Measurements from ENCODE around the gene SKP2.

The SKP2 gene

GRCh38 chr5:36151434-36152323 is at the start of gene SKP2, which contains the start of gene LMBRD2:
TSS of gene SKP2 (plus strand) at chr5:36152111. CDS start at chr5:36152263, 152 bp downstream.
TSS of gene LMBRD2 (minus strand) at chr5:36151887. CDS start at chr5:36143349, 8,538 bp downstream.
- Histone ChIP-seq H3K4me2 (ENCODE audit: low read length) (peak within 1 kb of the TSS; percentile 85), H3K4me1 (no peaks in the 10 kb centered on the region), H3K27ac (peak within 1 kb of the TSS; percentile 78), H3K27me3 (ENCODE audit: control insufficient read depth, insufficient read depth, low read length) (no peaks in the 10 kb centered on the region), H2AFZ (peak within 1 kb of the TSS; percentile 97), H3K4me3 (ENCODE audit: low read depth, low read length) (peak within 1 kb of the TSS; percentile 96), H3K79me2 (peaks cover 8% of the 10 kb centered on the region), H3K9ac (peak within 1 kb of the TSS; percentile 69), H3K36me3 (ENCODE audit: control insufficient read depth, insufficient read depth, low read length) (no peaks in the 10 kb centered on the region), H3K9me3 (ENCODE audit: control insufficient read depth, low read length) (no peaks in the 10 kb centered on the region)
- no peak for TF ChIP-seq CTCF (IDR thresholded peaks at IDR 0.05)

- Histone ChIP-seq H3K4me1 (no peaks in the 10 kb centered on the region), H3K27ac (no peak overlapping the region), H3K4me3 (ENCODE audit: low read depth, low read length) (no peak overlapping the region), H3K9me3 (ENCODE audit: control insufficient read depth, low read length) (no peaks in the 10 kb centered on the region), H3K36me3 (ENCODE audit: control insufficient read depth, insufficient read depth, low read length) (no peaks in the 10 kb centered on the region), H3K27me3 (ENCODE audit: control insufficient read depth, insufficient read depth, low read length) (no peaks in the 10 kb centered on the region), H3K4me2 (ENCODE audit: low read length) (no peak overlapping the region), H3K9ac (no peak overlapping the region), H3K79me2 (no peaks in the 10 kb centered on the region), H2AFZ (no peak overlapping the region)
- TF ChIP-seq CTCF (IDR thresholded peaks at IDR 0.05), result no peak
Observed at GRCh38 chr5:36105819-36106218, 46.1 kb upstream of the SKP2 start.

GRCh38 chr5:36108758-36109460 is 43.0 kb upstream of the SKP2 start:
- Histone ChIP-seq H3K9ac (no peak overlapping the region), H3K27me3 (ENCODE audit: control insufficient read depth, insufficient read depth, low read length) (no peaks in the 10 kb centered on the region), H3K4me1 (no peaks in the 10 kb centered on the region), H3K4me3 (ENCODE audit: low read depth, low read length) (no peak overlapping the region), H3K27ac (no peak overlapping the region), H3K79me2 (no peaks in the 10 kb centered on the region), H3K4me2 (ENCODE audit: low read length) (no peak overlapping the region), H3K36me3 (ENCODE audit: control insufficient read depth, insufficient read depth, low read length) (no peaks in the 10 kb centered on the region), H3K9me3 (ENCODE audit: control insufficient read depth, low read length) (no peaks in the 10 kb centered on the region), H2AFZ (no peak overlapping the region)
- no peak for TF ChIP-seq CTCF (IDR thresholded peaks at IDR 0.05)

GRCh38 chr5:36111238-36111637 is 40.7 kb upstream of the SKP2 start:
- Histone ChIP-seq H3K9me3 (ENCODE audit: control insufficient read depth, low read length) (no peaks in the 10 kb centered on the region), H3K4me2 (ENCODE audit: low read length) (no peak overlapping the region), H3K36me3 (ENCODE audit: control insufficient read depth, insufficient read depth, low read length) (no peaks in the 10 kb centered on the region), H3K4me1 (no peaks in the 10 kb centered on the region), H2AFZ (no peak overlapping the region), H3K27ac (no peak overlapping the region), H3K27me3 (ENCODE audit: control insufficient read depth, insufficient read depth, low read length) (no peaks in the 10 kb centered on the region), H3K9ac (no peak overlapping the region), H3K4me3 (ENCODE audit: low read depth, low read length) (no peak overlapping the region), H3K79me2 (no peaks in the 10 kb centered on the region)
- no peak for TF ChIP-seq CTCF (IDR thresholded peaks at IDR 0.05)
